Ecto neural progenitor cell (in vitro differentiated cells): ENCODE data around the gene GSTM3.
"Not testable (repeated sequence)": the region's sequence is repeated elsewhere in the genome, so short reads cannot be mapped to it uniquely, and the experiment has no call there.

Source experiments
- DNase-seq: peaks from one replicate; pipeline ENCODE4 v3.0.0-alpha.2; 2018; ENCODE audit warnings: low spot score

Gene GSTM3

DNA sequence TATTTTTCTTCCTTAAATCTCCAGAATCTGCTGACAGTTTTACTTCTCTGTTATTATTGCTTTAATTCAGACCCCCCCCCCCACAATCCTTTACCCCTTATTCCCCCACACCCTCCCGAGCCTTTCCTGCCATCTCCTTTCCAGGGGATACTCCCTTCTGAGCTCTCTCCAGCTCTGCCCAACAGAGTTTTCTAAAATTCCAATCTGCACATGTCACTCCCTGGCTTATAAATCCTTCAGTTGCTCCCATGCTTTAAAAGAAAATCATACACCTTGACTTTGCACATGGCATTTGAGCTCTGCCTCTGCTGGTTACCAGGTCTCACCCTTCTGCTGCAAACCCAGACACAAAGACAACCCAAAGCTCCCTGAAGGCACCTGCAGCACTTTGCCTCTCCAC lies 34.6 kb upstream of the GSTM3 start:
- DNase-seq = no peak

DNA sequence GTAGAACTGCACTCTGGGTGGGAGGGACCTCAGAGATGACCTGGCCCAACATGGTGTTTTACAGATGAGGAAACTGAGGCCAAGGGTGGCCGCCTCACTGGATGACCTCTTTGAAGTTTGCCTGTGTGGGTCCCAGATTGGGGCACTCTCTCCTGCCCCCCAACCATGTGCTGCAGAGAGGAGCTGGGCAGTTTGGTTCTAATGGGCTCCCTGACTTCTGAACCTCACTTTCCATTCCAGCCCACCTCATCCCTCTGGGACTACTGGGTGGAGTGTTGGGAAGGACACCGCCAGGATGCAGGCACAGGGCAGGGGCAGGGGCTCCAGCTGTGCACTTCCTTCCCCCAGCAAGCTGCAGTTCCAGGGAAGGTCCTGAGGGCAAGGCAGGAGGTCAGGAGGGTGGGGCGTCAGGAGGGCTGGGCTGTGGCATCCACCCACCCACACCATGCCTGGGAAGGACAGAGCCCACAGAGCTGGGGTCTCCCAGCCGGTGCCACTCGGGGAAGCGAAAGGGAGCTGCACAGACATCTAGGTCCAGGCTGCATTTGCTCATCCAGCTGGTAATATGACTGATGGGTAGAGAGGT lies 33.2 kb upstream of the GSTM3 start:
- no peak for DNase-seq

GRCh38 chr1:109773203-109773899 lies 32.5 kb upstream of the GSTM3 start:
- peak; percentile 81 for DNase-seq

GRCh38 chr1:109772658-109773202 lies 31.9 kb upstream of the GSTM3 start:
- no peak for DNase-seq

DNA sequence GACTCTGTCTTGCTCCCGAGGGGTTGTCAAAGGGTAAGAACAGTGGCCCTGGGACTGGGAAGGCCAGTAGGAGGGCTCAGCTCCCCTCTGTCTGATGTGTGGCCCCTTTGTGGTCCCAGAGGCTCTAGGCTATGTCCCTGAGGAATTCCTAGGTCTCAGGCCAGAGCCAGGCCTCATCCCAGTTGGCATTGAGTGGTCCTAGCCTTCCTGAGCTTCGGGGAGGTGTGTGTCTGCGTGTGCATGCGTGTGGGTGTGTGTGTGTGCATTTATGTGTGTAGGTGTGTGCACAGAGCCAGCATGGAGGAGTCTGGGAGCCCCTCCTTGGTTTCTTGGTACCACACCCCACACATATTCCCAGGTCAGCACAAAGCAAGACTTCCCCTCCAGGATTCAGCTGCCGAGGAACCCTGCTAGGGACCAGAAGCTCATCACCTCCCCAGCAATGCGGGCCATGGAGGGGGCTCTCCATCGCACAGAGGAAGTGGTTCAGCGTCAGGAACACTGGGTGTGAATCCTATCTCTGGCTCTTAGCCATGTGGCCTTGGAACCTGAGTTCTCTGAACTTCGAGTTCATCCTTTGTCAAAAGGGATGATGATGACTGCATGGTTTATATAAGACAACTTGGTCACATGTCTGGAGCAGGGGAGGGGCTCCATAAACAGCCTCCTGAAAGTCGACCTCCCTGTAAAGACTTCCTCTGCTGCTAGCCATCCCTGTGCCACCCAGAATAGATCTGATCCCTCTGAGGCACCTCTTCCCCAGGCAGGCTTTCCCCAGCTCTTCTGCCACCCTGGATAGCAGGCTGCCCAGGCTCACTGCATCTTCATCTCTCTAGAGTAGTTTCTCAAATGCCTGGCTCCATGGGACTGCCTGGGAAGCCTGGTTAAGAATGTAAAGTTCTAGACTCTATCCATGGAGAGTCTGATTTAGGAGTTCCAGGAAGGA lies 31.1 kb upstream of the GSTM3 start:
- no peak for DNase-seq

GRCh38 chr1:109770331-109771095 lies 29.7 kb upstream of the GSTM3 start:
- no peak for DNase-seq

- DNase-seq = no peak
Measured at GRCh38 chr1:109769330-109770078, 28.7 kb upstream of the GSTM3 start.

DNA sequence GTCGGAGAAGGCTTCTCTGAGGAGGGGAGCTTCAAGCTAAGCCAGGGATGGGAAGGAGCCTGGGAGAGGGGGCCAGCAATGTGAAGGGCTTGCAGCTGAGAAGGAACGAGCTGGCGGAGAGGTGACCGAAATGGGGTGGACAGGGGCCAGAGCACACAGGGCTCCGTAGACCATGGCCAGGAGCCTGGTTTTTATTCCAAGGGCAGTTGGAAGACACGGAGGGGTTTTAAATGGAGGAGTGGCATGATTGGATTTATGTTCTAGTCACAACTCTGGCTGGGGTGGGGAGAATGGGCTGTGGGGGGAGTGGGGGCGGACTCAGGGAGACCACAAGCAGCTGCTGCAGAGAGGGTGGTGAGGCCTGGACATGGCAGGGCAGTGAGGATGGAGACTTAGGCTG lies 28.0 kb upstream of the GSTM3 start:
- DNase-seq = no peak

- DNase-seq = no peak
Measured at GRCh38 chr1:109768335-109768650, 27.5 kb upstream of the GSTM3 start.

DNA sequence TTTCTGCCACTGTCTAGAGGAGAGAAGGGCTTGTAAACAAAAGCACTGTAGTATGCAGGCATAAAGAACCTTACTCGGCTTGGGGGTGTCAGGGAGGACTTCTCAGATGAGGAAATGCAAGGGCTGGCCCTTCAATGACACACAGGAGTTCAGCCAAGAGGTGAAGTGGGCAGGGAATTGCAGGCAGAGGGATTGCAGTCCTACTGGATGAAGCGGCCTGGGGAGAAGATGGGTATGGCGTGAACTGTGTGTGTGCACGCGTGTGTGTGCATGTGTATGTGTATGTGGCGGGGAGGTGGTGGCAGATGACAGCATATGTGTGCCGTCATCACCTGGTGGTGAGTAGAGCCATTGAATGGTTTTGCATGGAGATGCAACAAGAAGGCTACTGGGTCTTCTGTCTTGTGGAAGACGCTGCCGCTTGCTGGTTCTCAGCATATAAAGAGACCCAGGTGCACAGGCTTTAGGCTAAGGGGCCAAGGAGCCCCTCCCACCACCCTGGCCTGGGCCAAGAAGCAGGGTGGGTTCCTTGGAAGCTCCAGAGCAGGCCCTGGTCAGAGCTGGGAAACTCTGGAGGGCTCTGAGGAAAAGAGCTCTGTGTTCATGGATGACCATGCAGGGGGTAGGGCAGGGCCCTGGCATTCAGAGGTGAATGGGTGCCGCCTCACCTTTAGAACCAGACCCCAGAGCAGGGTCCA lies 26.9 kb upstream of the GSTM3 start:
- DNase-seq = no peak

GRCh38 chr1:109766991-109767636 lies 26.3 kb upstream of the GSTM3 start:
- not testable (repeated sequence) for DNase-seq

DNA sequence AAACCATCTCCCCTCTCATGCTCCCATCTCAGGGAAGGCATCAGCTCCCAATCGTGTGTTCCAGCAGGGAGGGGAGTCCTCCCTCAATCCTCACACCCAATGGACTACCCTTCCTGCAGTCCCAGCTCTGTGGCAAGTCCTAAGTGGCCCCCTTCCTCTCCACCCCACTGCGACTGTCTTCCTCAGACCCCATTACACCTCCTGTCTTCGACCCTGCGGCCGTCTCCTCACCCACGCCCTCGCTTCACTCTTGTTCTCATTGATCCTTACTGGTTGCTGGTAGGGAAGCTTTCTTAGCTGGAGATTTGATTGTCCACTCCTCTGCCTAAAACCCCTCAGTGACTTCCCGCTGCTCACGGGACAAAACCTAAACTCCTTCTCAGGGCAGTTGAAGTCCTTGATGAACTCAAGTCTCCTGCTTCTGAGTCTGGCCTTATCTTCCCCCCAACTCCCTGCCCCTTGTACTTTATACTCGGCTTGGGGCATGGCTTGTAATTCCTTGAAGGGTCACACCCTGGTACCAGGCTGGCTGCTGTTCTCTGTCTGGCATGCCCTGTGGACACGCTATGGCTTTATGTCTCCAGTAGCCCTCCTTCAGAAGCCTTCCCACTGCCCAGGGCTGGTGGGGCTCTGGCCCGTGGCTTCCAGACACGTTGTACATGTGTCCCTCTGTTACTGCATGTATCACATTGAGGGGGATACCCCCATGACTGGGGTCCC lies 25.2 kb upstream of the GSTM3 start:
- DNase-seq = no peak

GRCh38 chr1:109765483-109765815 lies 24.6 kb upstream of the GSTM3 start:
- DNase-seq = no peak

DNA sequence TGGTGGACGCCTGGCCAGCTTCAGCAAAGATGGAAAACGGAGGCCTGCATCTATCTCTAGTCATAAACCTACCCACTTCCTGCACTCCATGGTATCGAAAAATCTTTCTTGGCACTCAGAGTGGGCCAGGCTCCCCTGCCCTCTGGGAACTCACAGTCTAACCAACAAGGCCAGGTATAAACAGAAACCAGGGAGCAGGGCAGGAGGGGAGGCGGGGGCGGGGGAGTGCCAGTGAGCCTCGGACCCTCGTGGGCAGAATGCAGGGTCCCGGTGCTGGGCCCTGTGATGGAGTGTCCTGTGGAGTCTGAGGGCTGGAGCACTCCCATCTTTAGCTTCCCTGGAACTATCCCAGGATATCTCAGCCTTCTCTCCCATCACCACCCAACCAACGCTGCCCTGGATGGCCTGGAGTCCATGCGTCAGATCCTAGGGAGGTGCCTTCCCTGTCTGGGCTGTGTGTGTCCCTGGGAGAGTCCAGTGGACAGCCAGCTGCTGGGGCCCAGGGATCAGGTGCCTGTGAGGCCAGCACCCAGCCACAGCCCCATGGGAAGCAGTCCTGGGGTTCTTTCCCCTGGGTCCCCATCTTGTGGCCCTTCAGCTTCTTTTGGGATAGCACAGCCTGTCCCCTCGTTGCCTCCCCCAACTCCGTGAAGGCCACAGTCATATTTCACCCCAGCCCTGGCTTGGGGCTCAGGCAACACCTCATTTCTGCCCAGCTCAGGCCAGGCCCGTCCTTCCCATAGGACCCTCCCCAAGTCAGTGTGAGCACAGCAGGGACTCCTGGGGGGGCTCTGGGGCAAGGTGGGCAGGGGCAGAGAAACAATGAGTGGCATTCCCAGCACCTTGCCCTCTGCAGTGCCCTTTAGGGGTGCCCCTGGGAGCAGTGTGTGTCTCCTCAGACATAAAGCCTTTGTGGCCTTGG lies 24.0 kb upstream of the GSTM3 start:
- no peak for DNase-seq

DNA sequence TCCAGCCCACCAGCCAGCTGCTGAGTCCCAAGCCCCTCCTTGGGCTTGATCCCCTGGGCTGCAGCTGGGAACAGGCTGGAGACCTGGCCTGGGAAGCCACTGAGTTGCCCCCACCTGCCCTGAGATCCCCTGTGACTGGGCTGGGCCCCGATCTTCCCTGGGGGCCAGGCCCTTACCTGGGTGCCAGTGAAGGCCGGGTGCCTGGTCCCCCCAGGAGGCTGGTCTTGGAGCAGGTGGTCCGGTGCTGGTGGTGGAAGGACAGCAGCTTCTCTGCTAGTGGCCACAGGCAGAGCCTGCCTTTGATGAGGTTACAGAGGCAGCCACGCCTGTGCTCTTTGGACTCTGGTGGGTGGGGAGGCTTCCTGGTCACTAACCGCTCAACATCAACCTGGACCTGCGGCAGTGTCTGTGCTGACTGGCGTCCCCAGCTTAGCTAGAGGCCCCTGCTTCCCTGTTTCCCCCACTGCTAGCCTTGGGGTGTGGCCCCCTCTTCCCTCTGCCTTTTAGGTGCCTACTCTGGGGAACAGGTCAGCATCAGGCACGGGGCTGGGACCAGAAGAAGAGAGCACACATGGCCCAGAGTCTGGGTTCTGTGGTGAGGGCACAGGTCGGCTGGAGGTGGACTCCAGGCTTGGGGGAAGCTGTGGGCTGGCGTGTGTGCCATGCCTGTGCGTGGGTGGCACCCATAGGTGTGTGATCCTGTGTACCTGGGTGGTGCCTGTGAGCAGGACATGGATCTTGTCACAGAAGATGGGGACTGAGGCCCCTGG lies 23.0 kb upstream of the GSTM3 start, which contains the start of gene EPS8L3:
EPS8L3 (minus strand) TSS at position 278 of the 770 bp plus-strand sequence. CDS start 2,174 bp downstream, outside the sequence.
- DNase-seq = no peak

- DNase-seq = no peak
Measured at GRCh38 chr1:109762821-109763645, 22.2 kb upstream of the GSTM3 start.
